ENCODE measurements around the gene LRCH3. TPM values are rescaled to one million over a fixed set of nuclear protein-coding genes. Genes with fewer than 3 reads are reported as not detected.

Gene LRCH3
- total RNA-seq, 1 experiment from 2014 or later, result 56.4 TPM

- Histone ChIP-seq H3K23me2 (ENCODE audit: insufficient read length, low read depth, low read length, poor library complexity, severe bottlenecking) (no peaks in the 10 kb centered on the region), H3K23ac (ENCODE audit: insufficient read length, low read depth, low read length) (no peak overlapping the region), H4K91ac (ENCODE audit: insufficient read length, low read depth, low read length) (no peak overlapping the region), H3K4me2 (ENCODE audit: insufficient read depth, insufficient read length, low read length) (no peak overlapping the region), H4K5ac (ENCODE audit: insufficient read length, low read depth, low read length) (no peak overlapping the region), H2AFZ (ENCODE audit: low read length) (no peak overlapping the region), H2BK15ac (ENCODE audit: low read depth, low read length) (no peak overlapping the region), H3K27ac (ENCODE audit: insufficient read length, low read depth, low read length) (no peak overlapping the region), H2BK12ac (ENCODE audit: insufficient read length, low read depth, low read length) (no peak overlapping the region), H3K4ac (ENCODE audit: low read depth, low read length) (no peak overlapping the region), H3K79me2 (ENCODE audit: insufficient read depth, low read length) (no peaks in the 10 kb centered on the region), H3K14ac (ENCODE audit: insufficient read depth, low read length) (no peak overlapping the region), H2BK5ac (ENCODE audit: insufficient read length, low read length) (no peak overlapping the region), H2AK5ac (ENCODE audit: insufficient read length, low read length) (no peak overlapping the region), H3K18ac (ENCODE audit: insufficient read length, low read depth, low read length) (no peak overlapping the region), H3K9me3 (ENCODE audit: control insufficient read depth, low read depth, low read length) (no peaks in the 10 kb centered on the region), H2BK120ac (ENCODE audit: low read depth, low read length, poor library complexity, severe bottlenecking) (no peak overlapping the region), H3K27me3 (ENCODE audit: insufficient read depth, low read length) (no peaks in the 10 kb centered on the region), H3K56ac (ENCODE audit: insufficient read length, low read depth, low read length) (no peak overlapping the region), H3T11ph (ENCODE audit: low read length) (no peak overlapping the region), H3K4me1 (ENCODE audit: insufficient read depth, low read length) (no peaks in the 10 kb centered on the region), H3K79me1 (ENCODE audit: insufficient read depth, low read depth, low read length, poor library complexity, severe bottlenecking) (no peaks in the 10 kb centered on the region), H3K9ac (ENCODE audit: extremely low read depth, insufficient read length, low read length) (no peak overlapping the region), H4K20me1 (ENCODE audit: control insufficient read depth, insufficient read depth, insufficient read length) (no peaks in the 10 kb centered on the region), H4K8ac (replicated peaks; ENCODE audit: insufficient read length, low read depth, low read length) (no peak overlapping the region), H2BK20ac (ENCODE audit: low read depth, low read length, poor library complexity, severe bottlenecking) (no peak overlapping the region)
- H3K4me1 Mint-ChIP-seq, result peaks cover 0 to 2% of the 10 kb centered on the region in 2 experiments; a peak in 1 of 4 replicates
- H3K27ac Mint-ChIP-seq, result no peak overlapping the region
- peaks cover 9 to 15% (median 11%) of the 10 kb centered on the region in 3 experiments for H3K36me3 Mint-ChIP-seq (ENCODE audit: insufficient read depth in 1 of 3, low read depth in 3 of 3)
- no peaks in the 10 kb centered on the region for H3K27me3 Mint-ChIP-seq (ENCODE audit: low read depth)
- no peak for DNase-seq
- H3K4me3 Mint-ChIP-seq, result no peak overlapping the region
- TF ChIP-seq CTCF (conservative IDR thresholded peaks at IDR 0.05), result no peak
- peaks cover 0 to 3% of the 10 kb centered on the region in 2 experiments; a peak in 1 of 5 replicates for H3K9me3 Mint-ChIP-seq
- no CpG with 5 or more reads among the region's 7 CpGs for WGBS (ENCODE audit: extremely low coverage, insufficient read length, low lambda C conversion rate)
Measured at GRCh38 chr3:197784019-197784585, 7.0 kb upstream of the LRCH3 start.
